GM20431 (cell line): ENCODE results near the gene ZNF329.
"Not testable (repeated sequence)": the region's sequence is repeated elsewhere in the genome, so short reads cannot be mapped to it uniquely, and the experiment has no call there.

Source experiments
- in situ Hi-C: fragments of 300-500 bp; cut with MseI, MboI; formaldehyde crosslinking; loops from one replicate; pipeline ENCODE4 v1.15.0; 2020; ENCODE audit warnings: low sequenced_read_pairs; ENCODE audit not compliant: unreplicated experiment

The ZNF329 gene

DNA sequence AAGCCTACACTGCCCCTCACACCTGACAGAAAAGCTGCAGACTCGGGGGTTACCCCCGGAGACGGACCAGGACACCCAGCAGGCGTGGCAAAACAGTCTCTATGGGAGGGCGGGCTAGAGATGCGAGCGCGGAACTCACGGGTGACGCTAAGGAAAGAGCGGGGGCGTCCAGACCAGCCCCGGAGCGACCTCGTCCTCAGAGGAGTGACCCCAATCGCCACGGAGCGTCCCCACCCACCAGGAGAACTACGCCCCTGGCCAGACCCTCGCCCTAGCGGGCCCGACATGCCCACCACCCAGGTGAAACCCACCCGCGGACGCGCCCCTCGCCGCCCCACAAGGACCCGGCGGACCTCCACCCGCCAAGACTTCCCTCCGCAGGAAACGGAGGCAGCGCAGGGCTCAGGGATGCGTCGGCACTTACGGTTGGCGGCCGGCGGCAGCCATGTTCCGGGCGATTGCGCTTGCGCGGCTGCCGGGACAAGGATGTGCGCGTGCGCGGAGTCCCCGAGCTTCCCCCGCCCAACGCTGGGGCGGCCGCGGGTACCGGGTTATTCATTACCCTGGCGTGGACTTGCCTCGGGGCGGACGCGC, at the start of gene ZNF329:
ZNF329 (minus strand) TSS at position 462 of the 594 bp plus-strand sequence. CDS start 21,286 bp downstream, outside the sequence.
- in situ Hi-C loops = no loop called here

DNA sequence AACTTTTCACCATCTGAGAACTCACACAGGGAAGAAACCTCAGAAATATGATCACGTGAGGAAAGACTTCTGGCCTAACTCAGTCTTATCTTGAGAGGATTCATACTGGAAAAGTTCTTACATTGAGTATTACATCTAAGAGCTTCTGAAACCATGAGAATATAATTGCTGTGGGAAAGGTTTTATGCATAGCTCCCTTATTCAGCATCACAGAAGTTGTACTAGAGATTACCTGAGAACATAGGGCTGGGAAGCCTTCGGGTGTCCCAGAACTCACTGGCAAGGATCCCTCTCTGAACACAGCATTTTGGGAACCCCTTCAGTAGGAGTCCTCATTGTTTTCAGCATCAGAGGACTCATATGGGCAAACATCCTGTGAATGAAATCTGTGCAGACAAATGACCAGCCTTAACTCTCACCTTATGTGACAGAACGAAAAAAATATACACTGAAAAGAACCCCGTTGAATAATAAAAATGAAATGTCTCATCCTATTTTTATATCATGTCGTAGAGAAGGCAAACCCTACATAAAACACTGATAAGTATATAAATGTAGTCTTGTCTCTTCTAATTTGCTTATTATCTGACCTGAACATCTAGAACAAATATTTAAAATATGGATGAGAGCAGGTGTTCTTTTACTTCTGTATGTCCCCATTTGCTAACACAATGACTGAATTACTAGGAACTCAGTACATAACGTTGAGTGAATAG, 46.5 kb upstream of the ZNF329 start:
- in situ Hi-C loops = no loop called here

DNA sequence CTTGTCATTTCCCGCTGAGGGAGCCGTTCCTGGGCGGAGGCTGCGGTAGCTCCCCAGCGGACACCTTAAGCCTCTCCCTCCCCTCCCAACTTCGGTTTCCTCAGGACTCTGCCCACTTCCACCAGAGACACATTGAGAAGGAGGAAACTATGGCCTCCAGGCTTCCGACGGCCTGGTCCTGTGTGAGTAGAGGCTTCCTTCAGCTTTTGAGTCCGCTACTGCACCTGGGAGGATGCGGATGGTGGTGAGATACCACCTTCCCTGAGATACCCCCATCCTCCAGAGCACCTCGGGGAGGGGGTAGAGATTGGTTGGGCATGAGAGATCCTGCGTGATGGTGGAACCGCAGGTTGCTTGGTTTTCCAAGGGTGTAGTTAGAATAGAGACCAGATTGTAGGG, 33.2 kb upstream of the ZNF329 start:
- in situ Hi-C loops = no loop called here

DNA sequence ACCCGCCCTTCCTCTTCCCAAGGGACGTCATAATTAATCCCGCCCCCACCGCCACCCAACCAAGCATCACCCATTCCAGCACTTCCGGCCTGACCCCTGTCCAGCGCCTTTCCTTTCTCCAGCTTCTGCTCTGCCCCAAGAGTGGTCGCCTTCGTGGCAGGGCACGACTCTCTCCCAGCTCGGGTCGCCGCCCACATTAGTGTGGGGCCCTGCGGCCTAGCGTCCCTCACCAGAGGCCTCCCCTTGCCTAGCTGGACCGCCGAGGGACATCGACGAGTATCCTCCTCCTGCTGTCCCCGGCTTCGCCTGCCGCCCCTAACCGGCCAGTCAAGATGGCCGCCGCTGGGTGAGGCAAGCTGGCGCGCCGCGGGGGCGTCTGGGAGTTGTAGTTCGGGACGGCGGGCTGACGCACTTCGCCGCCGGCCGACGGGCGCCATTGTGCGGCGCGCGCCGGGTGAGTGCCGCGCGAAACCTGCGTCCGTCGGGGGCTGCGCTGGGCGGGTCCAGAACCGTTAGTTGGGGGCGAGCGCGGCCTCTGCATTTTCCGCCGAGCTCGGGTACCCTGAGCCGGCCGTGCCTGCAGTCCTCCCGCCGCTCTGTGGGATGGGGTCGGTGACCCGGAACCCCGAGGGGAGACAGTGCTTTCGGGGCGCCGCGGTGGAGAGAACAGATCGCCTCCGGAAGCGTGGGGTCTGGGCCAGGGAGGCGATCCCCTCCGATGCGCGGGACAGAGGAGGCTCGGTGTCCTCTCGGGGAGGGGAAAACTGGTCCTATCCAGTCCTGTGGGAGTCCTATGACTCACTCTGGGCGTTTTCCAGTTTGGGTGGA, 32.6 kb upstream of the ZNF329 start, which contains the start of gene ZNF274:
ZNF274 (plus strand) TSS at position 73 of the 828 bp plus-strand sequence. CDS start 905 bp downstream, outside the sequence.
- in situ Hi-C loops = no loop called here

DNA sequence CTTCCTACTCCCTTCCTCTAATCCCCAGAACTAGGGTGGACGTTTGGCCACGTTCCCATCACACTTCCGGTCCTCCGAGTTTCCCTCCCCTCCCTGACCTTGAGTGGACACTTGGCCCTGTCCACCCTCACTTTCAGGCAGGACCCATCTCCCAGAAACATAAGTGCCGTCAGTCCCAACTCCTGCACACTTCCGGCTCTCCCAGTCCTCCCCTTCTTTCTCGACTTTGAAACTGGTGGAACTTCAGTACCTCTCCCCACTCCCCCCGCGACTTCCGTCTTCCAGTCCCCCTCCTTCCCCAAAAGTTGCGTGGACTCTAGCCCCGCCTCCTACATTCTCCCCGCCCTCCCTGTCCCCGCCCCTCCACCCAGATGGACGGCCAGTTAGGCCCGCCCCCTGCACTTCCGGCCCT, 32.0 kb upstream of the ZNF329 start:
- in situ Hi-C loops = no loop called here

DNA sequence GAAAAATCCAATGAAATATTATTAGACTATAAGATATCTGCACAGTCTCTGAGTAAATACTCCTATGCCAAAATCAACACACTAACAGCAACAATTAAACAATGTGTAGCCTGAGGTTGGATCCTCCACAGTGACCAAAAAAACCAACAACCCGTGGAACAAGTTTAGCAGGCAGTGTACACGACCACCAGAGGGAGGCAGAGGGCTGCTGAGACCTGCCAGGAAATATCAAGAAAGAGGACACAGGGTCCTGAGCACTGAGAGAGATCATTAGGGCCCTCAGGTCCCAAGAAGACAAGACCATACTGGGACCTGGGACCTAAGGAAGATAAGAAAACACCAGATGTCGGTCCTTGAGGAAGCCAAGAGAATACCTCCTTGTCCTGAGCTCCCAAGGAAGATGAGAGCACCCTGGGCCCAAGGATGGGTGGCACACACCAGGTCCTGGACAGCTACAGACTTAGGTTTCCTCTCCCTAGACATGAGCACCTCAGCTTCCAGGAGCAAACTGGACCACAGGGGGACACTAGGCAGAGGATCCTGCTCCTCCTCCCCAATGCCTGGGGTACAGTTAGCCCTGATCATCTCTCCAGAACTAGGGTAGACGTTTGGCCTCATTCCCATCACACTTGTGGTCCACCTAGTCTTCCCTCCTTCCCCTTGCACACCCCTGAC, 31.4 kb upstream of the ZNF329 start:
- in situ Hi-C loops = no loop called here

DNA sequence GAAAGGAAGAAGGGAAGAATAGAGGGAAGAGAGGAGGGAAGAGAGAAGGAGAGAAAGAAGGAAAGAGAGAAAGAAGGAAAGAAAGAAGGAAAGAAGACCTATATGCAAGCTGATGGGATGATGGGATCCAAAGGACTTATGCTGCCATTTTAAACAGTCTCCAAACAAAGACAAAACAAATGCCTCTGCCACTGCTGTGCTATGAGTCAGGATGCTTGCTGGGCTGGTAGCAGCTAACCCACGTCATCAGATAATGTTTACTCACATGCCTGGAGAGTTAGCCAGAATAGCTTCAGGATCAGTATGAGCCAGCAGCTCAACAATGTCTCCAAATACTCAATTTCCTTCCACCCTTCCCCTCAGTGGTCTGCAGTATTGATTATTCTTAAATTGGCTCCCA, 20.3 kb upstream of the ZNF329 start:
- in situ Hi-C loops = no loop called here

DNA sequence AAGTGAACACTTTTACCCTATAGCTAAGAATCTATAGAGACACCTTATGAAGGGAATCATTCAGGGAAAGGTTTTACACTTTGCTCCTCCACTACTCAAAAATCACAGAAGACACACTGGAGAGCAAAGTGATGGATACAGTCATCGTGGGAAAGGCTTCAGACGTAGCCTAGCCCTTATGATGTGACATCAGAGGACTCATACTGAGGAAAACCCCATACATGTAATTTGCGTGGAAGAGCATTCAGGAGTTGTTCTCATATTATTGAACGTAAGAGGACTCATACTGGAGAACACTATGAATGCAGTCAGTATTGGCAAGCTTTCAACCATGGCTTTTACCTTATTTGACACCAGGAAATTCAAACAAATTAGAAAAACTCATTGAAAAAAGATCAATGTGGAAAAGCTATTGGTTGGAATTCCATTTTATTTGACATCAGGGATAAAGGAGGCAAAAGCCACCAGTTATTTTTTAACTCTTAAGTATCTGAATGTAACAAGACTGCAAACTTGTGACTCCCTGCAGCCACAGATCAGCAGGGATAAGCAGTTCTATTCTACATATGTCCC, 16.2 kb upstream of the ZNF329 start:
- in situ Hi-C loops = no loop called here

DNA sequence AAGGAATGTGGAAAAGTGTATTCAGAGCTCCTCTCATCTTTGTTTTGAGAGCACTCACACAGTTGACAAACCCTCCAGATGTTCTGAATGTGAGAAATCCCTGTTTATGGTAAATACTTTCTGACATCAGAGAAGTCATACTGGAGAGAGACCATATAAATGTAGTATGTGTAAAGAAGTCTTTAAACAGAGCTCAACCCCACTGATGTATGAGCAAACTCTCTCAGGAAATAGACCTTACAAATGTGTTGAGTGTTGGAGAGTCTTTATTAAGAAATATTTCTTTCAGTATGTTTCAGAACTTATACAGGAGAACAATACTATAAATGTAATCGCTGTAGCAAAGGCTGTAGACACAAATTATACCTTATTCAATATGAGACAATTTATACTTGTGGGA, 15.7 kb upstream of the ZNF329 start:
- in situ Hi-C loops = no loop called here

DNA sequence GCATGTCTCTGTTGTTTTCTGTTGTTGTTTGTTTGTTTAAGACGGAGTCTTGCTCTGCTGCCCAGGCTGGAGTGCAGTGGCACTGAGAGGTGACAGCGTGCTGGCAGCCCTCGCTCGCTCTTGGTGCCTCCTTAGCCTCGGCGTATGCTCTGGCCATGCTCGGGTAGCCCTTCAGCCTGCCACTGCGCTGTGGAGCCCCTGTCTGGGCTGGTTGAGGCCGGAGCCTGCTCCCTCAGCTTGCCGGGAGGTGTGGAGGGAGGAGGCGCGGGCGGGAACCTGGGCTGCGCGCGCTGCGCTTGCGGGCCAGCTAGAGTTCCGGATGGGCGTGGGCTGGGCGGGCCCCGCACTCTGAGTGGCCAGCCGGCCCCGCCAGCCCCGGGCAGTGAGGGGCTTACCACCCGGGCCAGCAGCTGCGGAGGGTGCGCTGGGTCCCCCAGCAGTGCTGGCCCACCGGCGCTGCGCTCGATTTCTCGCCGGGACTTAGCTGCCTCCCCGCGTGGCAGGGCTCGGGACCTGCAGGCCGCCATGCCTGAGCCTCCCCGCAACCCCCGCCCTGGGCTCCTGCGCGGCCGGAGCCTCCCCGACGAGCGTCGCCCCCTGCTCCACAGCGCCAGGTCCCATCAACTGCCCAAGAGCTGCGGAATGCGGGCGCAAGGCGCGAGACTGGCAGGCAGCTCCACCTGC, 6.6 kb upstream of the ZNF329 start:
- in situ Hi-C loops = no loop called here

DNA sequence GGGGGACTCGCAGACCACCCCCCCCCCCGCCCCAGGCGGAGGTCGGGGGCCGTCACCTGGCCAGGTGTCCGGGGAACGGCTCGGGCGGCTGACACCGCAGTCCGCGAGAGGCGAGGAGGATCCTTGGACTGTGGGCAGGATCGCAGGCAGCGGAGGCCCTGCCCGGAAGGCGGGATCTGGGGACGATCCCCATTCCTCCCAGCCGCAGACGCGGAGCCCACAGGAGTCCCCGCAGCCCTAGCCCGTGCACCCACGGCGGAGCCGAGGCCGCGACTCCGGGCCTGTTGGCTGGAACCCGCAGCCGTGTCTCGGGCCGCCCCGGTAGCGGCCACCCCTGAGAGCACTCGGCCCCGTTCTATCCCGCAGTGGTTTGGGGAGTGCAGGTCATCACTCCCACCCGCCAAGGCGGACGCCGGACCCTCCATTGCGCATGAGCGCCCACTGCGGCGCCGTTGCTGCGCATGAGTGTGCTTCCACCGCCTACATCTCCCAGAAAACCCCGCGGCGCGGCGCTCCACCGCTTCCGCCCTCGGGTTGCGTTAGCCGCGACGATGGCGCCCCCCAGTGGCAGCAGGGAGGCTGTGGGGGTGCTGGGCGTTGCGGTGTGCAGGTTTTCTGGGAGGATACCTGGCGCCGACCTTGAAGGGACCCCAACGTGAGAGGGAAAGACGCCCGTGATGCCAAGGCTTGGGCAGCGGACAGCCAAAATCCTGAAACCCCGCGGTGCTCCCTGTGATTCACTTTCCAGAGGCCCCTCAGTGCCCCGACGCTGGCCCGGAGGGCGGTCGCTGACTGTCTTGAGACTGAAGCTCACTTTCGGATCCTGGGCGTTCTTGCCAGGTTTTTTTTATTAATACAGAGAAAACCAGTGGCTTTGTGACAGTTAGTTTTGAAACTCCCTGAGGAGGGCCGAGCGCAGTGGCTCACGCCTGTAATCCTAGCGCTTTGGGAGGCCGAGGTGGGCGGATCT, 4.4 kb upstream of the ZNF329 start:
- in situ Hi-C loops = no loop called here

DNA sequence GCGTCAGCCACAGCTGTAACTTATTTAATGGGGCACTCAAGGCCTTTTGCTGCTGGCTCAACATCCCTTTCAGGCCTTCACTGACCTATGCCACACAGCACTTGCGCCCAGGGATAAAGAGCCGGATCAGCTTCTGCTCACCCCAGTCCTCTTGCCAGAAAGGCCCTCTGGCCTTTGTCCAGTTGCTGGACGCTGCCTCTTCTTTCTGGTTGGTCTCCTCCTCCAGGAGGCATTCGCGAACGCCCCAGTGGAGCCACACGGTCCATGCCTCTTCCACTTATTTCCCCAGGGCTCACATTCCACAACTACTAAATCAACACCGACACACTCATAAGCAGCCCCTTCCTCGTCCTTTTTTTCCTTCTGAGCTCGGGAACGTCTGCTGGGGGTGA, 3.7 kb upstream of the ZNF329 start:
- in situ Hi-C loops = no loop called here

DNA sequence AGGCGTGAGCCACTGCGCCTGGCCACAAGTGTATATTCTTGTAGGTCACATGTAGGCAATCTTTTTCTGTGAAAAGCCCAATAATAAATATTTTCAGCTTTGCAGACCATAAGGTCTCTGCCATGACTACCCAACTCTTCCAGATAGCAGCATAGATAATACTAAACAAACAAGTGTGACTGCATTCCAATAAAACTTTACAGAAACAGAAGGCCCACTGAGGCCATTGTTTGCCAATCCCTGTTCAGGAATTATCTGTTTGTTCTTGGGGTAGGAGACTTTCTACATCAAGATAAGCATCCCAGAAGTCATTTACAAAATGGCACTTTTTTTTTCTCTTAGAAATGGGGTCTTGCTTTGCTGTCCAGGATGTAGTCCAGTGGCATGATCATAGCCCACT, 2.8 kb upstream of the ZNF329 start:
- in situ Hi-C loops = no loop called here

DNA sequence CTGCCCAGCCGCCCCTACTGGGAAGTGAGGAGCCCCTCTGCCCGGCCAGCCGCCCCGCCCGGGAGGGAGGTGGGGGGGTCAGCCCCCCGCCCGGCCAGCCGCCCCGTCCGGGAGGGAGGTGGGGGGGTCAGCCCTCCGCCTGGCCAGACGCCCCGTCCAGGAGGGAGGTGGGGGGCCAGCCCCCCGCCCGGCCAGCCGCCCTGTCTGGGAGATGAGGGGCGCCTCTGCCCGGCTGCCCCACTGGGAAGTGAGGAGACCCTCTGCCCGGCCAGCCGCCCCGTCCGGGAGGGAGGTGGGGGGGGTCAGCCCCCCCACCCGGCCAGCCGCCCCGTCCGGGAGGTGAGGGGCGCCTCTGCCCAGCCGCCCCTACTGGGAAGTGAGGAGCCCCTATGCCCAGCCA, 3.1 kb downstream of the ZNF329 start:
- in situ Hi-C loops = not testable (repeated sequence)

DNA sequence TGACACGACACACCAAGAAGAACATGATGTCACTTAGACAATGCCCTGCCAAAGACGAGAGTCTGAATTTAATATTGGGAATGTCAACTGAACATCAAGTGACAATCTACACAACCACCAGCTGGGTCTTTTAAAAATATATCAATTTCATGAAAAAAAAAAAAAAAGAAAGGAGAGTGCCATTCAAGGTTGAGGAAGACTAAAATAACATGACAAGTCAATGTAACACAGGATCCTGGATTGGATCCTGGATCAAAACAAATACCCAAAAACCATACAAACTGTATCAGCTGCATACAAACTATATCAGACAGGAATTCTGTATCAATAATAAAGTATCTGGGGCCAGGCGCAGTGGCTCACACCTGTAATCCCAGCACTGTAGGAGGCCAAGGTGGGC, 4.7 kb downstream of the ZNF329 start:
- in situ Hi-C loops = no loop called here

DNA sequence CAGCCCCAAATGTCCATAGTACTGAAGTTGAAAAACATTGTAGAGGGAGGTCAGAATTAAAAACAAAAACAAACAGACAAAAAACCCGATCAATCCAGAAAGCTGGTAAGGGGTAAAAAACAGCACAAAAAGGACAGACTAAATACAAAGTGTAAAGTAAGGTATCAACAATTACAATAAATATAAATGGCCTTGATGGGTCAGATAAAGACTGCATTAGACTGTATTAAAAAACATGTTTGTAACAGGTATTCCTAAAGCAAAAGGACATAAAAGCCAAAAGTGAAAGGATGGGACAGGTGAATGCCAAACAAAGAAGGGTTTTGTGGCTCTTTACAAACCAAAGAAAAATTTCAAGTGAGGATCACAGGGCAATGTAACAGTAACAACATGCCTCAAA, 16.3 kb downstream of the ZNF329 start:
- in situ Hi-C loops = no loop called here

DNA sequence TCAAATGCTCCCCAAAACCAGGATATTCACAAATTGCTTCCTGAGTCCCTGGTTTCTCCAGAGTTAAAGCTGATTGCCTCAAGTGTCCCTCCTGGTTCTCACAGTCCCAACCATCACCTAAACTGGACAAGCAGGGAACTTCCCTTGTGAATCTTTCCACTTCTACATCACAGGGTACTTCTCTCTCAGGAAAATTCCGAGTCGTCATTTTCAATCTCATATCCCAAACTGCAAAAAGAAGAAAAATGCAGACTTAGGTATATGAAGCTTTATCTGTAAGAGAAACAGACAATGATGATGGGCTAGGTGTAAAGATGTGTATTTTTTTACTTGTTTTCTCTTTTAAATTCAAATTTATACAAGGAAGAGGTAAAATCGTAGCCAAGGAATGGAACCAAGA, 21.3 kb downstream of the ZNF329 start:
- in situ Hi-C loops = no loop called here

DNA sequence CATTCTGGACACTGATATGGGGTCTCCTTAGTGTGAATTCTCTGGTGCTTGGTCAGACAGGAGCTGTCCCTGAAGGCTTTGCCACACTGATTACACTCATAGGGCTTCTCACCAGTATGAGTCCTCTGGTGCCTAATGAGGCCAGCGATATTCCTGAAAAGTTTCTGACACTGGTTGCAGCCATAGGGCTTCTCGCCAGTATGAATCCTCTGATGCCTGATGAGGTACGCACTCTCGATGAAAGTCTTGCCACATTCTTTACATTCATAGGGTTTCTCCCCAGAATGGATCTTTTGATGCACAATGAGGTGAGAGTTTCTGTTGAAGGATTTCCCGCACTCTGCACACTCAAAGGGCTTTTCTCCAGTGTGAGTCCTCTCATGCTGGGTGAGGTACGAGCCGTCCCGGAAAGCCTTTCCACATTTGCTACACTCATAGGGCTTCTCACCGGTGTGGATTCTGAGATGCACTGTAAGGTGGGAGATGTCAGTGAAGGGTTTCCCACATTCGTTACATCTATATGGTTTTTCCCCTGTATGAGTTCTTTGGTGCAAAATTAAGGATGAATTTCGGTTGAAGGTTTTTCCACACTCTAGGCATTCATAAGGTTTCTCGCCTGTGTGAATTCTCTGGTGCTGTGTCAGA, 22.4 kb downstream of the ZNF329 start:
- in situ Hi-C loops = no loop called here
